ENCODE measurements around the gene UBP1.
A peak's percentile ranks its signal among the peaks of the same experiment; 100 is the strongest.
"Not testable (repeated sequence)": the region's sequence is repeated elsewhere in the genome, so short reads cannot be mapped to it uniquely, and the experiment has no call there.

The UBP1 gene

GRCh38 chr3:33440328-33441224 is at the start of gene UBP1:
UBP1 (minus strand) TSS chr3:33440405; CDS start chr3:33439848, 557 bp downstream.
- peak; percentile 92 for DNase-seq

- DNase-seq: no peak
Observed at GRCh38 chr3:33488683-33489082, 48.5 kb upstream of the UBP1 start.

- no peak for DNase-seq
Observed at GRCh38 chr3:33488246-33488645, 48.0 kb upstream of the UBP1 start.

GRCh38 chr3:33482111-33482521 is 41.9 kb upstream of the UBP1 start:
- DNase-seq: peak; percentile 19

- no peak for DNase-seq
Observed at GRCh38 chr3:33474896-33475295, 34.7 kb upstream of the UBP1 start.

GRCh38 chr3:33473813-33474212 is 33.6 kb upstream of the UBP1 start:
- DNase-seq: no peak

- no peak for DNase-seq
Observed at GRCh38 chr3:33467786-33468185, 27.6 kb upstream of the UBP1 start.

GRCh38 chr3:33461097-33461496 is 20.9 kb upstream of the UBP1 start:
- DNase-seq: no peak

- DNase-seq: not testable (repeated sequence)
Observed at GRCh38 chr3:33459577-33459976, 19.4 kb upstream of the UBP1 start.

GRCh38 chr3:33458446-33458845 is 18.2 kb upstream of the UBP1 start:
- no peak for DNase-seq

GRCh38 chr3:33456756-33457155 is 16.6 kb upstream of the UBP1 start:
- no peak for DNase-seq

GRCh38 chr3:33453331-33453761 is 13.1 kb upstream of the UBP1 start:
- no peak for DNase-seq

GRCh38 chr3:33451994-33452393 is 11.8 kb upstream of the UBP1 start:
- DNase-seq: not testable (repeated sequence)

GRCh38 chr3:33447958-33448357 is 7.8 kb upstream of the UBP1 start:
- no peak for DNase-seq

- not testable (repeated sequence) for DNase-seq
Observed at GRCh38 chr3:33447256-33447625, 7.0 kb upstream of the UBP1 start.

- no peak for DNase-seq
Observed at GRCh38 chr3:33442190-33442589, 2.0 kb upstream of the UBP1 start.

GRCh38 chr3:33441225-33441976 is 1.2 kb upstream of the UBP1 start:
- no peak for DNase-seq

- DNase-seq: no peak
Observed at GRCh38 chr3:33439546-33440327, 468 bp downstream of the UBP1 start.

GRCh38 chr3:33438881-33439545 is 1.2 kb downstream of the UBP1 start:
- no peak for DNase-seq

GRCh38 chr3:33438284-33438668 is 1.9 kb downstream of the UBP1 start:
- no peak for DNase-seq

- DNase-seq: no peak
Observed at GRCh38 chr3:33437556-33438283, 2.5 kb downstream of the UBP1 start.

GRCh38 chr3:33433843-33434242 is 6.4 kb downstream of the UBP1 start:
- DNase-seq: no peak
